ENCODE measurements around the gene ISM2. TPM values are rescaled to one million over a fixed set of nuclear protein-coding genes. Genes with fewer than 3 reads are reported as not detected.

The ISM2 gene
- total and polyA plus RNA-seq, 2 of the 13 experiments (the other 11 are each of a cell fraction or from before 2014, with no cell fraction given): 1.8 to 40.7 TPM

DNA sequence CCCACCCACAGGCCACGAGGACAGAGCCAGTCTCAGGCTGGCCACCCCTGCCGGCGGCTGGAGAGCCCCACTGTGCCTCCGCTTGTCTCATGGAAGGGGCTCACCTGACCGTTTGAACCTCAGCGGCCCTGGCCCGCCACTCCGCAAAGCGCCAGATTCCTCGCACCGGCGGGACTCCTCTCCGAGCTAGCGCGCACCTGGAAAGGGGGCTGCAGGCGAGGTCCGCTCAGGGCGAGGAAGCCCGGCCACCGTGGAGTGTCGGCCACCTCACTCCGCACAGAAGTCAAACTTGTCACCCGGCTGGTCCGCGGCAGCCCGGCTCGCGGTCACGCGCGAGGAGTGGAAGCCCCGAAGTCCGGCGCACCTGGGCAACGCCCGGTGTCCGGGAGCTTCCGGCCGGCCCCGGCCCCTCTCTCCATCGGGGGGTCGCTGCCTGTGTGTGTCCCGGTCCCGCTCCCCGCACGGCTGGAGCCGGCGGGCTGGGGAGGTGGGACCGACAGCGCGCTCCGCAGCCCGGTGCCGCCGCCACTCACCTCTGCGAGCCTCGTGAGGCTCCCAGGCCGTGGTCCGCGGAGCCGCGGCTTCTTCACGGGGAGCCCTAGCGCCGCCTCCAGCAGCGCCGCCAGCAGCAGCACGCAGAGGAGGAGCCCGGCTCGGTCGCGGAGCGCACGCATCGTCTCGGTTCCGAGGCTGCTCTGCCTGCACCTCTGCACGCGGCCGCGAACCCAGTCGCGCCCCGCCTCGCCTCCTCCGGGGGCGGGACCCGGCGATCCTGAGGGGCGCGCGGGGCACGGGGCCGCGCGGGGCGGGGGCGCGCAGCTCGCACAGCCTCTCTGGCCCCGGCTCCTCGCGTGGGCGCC, at the start of gene ISM2 (continued):
- TF ChIP-seq, protein P1, sequence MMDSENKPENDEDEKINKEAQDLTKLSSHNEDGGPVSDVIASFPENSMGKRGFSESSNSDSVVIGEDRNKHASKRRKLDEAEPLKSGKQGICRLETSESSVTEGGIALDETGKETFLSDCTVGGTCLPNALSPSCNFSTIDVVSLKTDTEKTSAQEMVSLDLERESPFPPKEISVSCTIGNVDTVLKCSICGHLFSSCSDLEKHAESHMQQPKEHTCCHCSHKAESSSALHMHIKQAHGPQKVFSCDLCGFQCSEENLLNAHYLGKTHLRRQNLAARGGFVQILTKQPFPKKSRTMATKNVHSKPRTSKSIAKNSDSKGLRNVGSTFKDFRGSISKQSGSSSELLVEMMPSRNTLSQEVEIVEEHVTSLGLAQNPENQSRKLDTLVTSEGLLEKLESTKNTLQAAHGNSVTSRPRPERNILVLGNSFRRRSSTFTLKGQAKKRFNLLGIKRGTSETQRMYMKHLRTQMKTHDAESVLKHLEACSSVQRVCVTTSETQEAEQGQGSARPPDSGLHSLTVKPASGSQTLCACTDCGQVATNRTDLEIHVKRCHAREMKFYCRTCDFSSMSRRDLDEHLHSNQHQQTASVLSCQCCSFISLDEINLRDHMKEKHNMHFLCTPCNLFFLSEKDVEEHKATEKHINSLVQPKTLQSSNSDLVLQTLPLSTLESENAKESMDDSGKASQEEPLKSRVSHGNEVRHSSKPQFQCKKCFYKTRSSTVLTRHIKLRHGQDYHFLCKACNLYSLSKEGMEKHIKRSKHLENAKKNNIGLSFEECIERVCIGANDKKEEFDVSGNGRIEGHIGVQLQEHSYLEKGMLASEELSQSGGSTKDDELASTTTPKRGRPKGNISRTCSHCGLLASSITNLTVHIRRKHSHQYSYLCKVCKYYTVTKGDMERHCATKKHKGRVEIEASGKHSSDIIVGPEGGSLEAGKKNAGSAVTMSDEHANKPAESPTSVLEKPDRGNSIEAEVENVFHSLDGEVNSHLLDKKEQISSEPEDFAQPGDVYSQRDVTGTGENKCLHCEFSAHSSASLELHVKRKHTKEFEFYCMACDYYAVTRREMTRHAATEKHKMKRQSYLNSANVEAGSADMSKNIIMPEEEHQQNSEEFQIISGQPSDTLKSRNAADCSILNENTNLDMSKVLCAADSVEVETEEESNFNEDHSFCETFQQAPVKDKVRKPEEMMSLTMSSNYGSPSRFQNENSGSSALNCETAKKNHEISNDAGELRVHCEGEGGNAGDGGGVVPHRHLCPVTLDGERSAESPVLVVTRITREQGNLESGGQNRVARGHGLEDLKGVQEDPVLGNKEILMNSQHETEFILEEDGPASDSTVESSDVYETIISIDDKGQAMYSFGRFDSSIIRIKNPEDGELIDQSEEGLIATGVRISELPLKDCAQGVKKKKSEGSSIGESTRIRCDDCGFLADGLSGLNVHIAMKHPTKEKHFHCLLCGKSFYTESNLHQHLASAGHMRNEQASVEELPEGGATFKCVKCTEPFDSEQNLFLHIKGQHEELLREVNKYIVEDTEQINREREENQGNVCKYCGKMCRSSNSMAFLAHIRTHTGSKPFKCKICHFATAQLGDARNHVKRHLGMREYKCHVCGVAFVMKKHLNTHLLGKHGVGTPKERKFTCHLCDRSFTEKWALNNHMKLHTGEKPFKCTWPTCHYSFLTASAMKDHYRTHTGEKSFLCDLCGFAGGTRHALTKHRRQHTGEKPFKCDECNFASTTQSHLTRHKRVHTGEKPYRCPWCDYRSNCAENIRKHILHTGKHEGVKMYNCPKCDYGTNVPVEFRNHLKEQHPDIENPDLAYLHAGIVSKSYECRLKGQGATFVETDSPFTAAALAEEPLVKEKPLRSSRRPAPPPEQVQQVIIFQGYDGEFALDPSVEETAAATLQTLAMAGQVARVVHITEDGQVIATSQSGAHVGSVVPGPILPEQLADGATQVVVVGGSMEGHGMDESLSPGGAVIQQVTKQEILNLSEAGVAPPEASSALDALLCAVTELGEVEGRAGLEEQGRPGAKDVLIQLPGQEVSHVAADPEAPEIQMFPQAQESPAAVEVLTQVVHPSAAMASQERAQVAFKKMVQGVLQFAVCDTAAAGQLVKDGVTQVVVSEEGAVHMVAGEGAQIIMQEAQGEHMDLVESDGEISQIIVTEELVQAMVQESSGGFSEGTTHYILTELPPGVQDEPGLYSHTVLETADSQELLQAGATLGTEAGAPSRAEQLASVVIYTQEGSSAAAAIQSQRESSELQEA (CRISPR knock-in tag; IDR thresholded peaks at IDR 0.05; ENCODE audit: not compliant biosample characterization): peak; percentile 66
- TF ChIP-seq, protein P2, sequence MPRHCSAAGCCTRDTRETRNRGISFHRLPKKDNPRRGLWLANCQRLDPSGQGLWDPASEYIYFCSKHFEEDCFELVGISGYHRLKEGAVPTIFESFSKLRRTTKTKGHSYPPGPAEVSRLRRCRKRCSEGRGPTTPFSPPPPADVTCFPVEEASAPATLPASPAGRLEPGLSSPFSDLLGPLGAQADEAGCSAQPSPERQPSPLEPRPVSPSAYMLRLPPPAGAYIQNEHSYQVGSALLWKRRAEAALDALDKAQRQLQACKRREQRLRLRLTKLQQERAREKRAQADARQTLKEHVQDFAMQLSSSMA (CRISPR knock-in tag; IDR thresholded peaks at IDR 0.05): no peak; the same call in none of the 2 replicates
- TF ChIP-seq, protein P3, sequence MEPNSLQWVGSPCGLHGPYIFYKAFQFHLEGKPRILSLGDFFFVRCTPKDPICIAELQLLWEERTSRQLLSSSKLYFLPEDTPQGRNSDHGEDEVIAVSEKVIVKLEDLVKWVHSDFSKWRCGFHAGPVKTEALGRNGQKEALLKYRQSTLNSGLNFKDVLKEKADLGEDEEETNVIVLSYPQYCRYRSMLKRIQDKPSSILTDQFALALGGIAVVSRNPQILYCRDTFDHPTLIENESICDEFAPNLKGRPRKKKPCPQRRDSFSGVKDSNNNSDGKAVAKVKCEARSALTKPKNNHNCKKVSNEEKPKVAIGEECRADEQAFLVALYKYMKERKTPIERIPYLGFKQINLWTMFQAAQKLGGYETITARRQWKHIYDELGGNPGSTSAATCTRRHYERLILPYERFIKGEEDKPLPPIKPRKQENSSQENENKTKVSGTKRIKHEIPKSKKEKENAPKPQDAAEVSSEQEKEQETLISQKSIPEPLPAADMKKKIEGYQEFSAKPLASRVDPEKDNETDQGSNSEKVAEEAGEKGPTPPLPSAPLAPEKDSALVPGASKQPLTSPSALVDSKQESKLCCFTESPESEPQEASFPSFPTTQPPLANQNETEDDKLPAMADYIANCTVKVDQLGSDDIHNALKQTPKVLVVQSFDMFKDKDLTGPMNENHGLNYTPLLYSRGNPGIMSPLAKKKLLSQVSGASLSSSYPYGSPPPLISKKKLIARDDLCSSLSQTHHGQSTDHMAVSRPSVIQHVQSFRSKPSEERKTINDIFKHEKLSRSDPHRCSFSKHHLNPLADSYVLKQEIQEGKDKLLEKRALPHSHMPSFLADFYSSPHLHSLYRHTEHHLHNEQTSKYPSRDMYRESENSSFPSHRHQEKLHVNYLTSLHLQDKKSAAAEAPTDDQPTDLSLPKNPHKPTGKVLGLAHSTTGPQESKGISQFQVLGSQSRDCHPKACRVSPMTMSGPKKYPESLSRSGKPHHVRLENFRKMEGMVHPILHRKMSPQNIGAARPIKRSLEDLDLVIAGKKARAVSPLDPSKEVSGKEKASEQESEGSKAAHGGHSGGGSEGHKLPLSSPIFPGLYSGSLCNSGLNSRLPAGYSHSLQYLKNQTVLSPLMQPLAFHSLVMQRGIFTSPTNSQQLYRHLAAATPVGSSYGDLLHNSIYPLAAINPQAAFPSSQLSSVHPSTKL (CRISPR knock-in tag; IDR thresholded peaks at IDR 0.05): no peak; the same call in 1 of the 2 replicates
- peak; percentile 85 for TF ChIP-seq ZNF441 (CRISPR knock-in tag; IDR thresholded peaks at IDR 0.05; ENCODE audit: borderline replicate concordance)
- peak; percentile 65 for TF ChIP-seq ZNF563 (CRISPR knock-in tag; IDR thresholded peaks at IDR 0.05)
- TF ChIP-seq TAF1 (CRISPR knock-in tag; IDR thresholded peaks at IDR 0.05): peak; percentile 31; the same call in 1 of the 2 replicates
- TF ChIP-seq ZNF343 (CRISPR knock-in tag; IDR thresholded peaks at IDR 0.05): peak; percentile 65; the same call in 1 of the 2 replicates
- no peak for TF ChIP-seq ZNF678 (CRISPR knock-in tag; IDR thresholded peaks at IDR 0.05)
- TF ChIP-seq ELF4 (CRISPR knock-in tag; IDR thresholded peaks at IDR 0.05; ENCODE audit: borderline replicate concordance): no peak
- peak; percentile 76 for TF ChIP-seq THAP11 (CRISPR knock-in tag; IDR thresholded peaks at IDR 0.05)
- TF ChIP-seq RFX1 (IDR thresholded peaks at IDR 0.05): no peak
- peak; percentile 48; the same call in 1 of the 2 replicates for TF ChIP-seq ZNF891 (CRISPR knock-in tag; IDR thresholded peaks at IDR 0.05)
- TF ChIP-seq ZNF773 (CRISPR knock-in tag; IDR thresholded peaks at IDR 0.05; ENCODE audit: borderline replicate concordance): no peak; the same call in 1 of the 2 replicates
- TF ChIP-seq, protein P4, sequence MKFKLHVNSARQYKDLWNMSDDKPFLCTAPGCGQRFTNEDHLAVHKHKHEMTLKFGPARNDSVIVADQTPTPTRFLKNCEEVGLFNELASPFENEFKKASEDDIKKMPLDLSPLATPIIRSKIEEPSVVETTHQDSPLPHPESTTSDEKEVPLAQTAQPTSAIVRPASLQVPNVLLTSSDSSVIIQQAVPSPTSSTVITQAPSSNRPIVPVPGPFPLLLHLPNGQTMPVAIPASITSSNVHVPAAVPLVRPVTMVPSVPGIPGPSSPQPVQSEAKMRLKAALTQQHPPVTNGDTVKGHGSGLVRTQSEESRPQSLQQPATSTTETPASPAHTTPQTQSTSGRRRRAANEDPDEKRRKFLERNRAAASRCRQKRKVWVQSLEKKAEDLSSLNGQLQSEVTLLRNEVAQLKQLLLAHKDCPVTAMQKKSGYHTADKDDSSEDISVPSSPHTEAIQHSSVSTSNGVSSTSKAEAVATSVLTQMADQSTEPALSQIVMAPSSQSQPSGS (CRISPR knock-in tag; IDR thresholded peaks at IDR 0.05): 0 out of 2 replicates have a peak, but pooled peaks have one; percentile 40

All from HepG2 (cell line).